GM21526 (cell line): ENCODE results near the gene PPAT.

Experiments
- ATAC-seq: cut with Tn5 transposase; IDR thresholded peaks from one replicate; pipeline ENCODE4 v1.9.1; 2021; ENCODE audit warnings: moderate library complexity; ENCODE audit not compliant: unreplicated experiment, low FRiP score

Gene PPAT

DNA sequence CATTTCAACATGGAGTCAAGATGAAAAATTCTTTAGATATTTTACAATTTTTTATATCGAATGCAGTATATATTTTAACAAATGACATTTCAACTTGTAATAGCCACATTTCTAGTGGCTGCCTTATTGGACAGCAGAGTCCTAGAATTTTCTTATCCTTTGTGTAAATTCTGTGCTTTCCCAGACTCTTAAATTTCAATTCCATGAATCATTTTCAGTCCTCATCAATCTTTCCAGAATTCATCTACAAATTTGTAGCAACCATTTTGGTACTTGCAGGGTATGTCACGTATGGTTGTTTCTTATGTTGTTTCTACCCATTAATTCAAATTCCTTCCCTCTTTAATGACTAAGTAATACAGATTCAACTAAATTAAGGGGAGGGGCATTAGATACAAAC, 3.4 kb upstream of the PPAT start:
- no peak for ATAC-seq

DNA sequence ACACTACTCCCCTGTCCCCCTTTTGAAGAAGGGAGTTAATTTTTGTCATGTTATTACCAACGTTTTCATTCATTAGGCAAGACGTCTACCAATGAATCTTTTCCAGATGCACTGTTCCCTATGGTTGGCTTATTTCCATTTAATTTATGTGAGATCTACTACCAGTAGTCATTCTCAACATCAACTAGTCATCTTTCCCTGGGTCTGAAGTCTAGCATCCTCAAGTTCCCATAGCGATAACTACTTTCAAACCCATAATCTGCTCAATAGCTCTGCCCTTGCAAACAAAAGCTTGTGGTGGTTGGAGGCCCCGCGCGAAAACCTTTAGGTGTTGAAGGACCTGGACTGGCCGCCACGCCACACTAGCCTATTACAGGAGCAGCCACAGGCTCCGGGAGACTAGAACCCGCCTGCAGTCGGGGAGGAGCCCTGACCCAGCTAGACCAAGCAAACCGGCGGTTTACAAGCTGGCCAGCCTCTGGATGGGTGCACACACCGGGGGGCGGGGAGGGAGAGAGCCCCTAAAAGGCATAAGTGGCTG, 746 bp downstream of the PPAT start:
- peak; percentile 14 for ATAC-seq

DNA sequence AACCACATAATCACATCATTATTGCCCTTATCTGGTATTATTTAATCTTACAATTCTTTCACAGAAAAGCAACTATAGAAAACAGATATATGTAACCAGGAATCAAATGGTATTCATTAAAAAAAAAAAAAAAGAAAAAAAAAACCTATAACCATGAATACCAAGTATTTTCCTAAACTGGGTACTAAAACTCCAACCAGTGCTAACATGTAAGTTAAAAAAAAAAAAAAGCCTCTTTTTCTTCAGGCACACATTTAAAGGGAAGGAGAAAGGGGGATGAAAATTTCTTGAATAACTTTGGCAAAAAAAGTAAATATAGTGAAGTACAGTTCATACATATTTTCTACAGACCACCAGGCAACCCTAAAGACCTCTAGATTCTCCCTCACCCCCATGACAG, 2.1 kb downstream of the PPAT start:
- ATAC-seq = no peak

DNA sequence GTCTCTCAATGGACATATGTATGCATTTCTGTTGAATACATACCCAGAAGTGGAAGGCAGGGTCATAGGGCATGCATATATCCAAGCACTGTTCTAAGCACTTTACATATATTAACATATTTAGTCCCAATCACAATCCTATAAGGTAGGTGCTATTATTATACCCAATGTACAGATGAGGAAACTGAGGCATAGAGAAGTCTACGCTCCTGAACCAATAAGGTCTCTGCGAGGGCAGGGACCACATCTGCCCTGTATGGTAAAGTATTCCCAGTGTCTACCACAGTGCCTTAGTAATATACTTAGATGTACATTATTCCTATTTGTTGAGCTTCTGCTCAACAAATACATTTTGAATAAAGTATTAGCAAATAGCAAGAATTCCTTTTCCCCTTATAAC, 5.2 kb downstream of the PPAT start:
- no peak for ATAC-seq

DNA sequence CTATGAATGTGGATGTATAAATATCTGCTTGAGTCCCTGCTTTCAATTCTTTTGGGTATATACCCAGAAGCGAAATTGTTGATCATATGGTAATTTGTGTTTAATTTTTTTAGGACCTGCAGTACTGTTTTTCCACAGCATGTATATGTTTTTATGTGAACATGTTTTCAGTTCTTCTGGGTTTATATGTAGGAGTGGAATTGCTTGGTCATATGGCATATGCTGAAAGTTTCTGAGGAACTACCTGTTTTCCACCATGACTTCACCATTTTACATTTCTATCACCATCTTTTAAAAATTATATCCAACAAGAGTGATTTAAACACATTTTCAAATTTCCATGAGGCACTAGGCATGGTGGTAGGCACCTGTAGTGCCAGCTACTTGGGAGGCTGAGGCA, 8.2 kb downstream of the PPAT start:
- ATAC-seq = no peak

DNA sequence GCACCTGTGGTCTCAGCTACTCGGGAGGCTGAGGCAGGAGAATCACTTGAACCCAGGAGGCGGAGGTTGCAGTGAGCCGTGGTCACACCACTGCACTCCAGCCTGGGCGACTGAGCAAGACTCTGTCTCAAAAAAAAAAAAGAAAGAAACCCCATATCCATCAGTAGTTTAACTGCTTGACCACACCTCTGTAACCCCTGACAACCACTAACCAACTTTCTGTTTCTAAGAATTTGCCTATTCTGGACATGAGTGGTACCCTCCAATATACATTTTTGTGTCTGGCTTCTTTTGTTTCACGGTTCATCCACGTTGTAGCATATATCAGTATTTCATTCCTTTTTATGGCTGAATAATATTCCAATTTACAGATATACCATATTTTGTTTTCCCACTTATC, 9.1 kb downstream of the PPAT start:
- ATAC-seq = peak; percentile 65

DNA sequence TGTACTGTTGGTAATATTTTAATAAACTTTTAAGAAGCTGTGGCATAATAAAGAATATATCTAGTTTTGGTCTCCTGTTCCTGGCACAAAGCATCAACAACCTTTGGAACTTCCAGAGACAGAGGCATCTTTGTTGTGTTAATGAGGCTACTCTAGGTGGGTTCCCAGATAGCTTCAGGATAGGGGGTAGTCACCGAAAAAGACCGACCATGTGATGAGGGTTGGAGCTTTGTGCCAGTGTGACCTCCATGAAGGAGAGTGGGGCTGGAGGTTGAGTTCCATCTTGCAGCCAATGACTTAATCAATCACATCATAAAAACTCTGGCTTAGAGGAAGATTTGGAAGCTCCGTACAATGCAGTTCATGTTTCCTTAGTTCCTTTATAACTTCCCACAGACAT, 9.9 kb downstream of the PPAT start:
- no peak for ATAC-seq

DNA sequence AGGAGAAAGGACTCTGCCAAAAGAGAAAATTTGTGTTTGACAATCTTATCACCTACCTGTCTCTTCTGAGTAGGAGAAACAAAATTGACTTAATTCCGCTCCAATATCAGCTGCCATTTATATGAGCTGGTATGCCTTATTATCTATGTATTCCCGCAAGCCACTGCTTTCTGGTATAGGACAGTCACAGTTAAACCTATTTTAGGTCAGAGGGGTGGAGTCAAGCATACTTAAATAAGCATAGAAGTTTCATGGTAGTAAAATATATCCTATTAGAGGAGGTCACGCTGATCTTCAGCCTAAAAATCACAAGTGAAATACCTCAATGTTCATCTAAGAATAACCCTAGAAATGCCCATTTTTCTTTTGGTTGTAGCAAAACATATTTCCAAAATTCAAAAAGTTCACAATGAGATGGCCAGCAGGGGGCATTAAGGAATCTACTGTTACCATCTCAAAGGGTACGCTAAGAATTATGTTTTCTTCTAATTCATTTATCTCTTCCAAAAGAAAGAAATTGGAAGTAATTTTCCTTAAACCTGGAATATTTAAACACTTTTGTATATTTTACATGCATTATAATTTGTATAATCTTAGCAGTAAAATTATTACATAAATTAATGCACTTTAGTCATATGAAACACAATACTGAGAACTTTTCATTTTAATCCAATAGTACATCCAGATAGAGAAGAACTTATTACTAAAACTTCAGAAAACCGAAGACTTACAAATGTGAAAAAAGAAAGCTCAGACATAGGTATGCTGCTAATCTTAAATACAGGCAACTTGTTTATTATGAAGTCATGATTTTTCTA, 10.5 kb downstream of the PPAT start:
- no peak for ATAC-seq

DNA sequence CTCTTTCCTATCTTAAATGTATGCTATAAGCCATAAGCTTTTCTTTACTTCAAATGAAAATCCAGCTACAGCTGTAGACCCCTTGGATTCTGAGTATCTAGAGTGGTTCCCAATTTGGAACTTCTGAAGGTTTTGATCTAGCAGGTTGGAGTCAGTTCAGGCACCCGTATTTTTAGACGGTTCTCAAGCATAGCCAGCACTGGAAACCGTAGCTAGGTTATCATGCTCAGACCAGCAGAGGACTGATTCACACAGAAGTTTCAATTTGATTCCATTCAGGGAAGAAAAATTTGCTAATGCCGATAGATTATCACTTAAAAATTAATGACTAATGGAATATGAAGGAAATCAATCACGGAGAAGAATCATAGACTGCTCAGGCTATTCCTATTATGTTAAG, 11.2 kb downstream of the PPAT start:
- no peak for ATAC-seq

DNA sequence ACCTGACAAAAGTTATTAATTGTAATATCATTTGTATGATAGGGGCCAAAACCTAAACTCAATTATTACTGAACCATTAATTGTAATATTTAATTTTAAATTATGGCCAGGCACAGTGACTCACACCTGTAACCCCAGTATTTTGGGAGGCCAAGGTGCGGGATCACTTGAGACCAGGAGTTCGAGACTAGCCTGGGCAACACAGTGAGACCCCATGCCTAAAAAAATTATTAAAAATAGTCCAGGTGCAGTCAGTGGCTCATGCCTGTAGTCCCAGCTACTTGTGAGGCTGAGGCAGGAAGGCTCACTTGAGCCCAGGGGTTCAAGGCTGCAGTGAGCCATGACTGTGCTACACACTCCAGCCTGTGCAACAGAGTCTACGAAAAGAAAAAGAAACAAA, 18.0 kb downstream of the PPAT start:
- no peak for ATAC-seq

DNA sequence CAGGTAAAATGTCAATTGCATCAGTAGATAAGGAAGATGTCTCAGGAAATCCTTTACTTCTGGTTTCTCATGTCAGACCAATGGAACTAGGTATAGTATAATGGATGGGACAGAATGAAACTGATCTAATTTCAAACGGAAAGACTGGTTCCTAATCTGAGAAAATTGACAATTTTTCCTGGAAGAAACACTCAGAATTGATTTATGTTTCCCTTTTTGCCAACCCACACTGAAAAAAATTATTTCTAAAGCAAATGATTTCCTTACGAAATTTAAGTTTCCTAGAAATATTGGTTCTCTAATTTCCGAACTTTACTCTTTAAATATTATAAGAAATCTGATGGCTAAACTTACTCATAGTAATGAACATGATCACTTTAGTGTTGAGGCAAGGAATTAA, 19.1 kb downstream of the PPAT start:
- ATAC-seq = no peak

DNA sequence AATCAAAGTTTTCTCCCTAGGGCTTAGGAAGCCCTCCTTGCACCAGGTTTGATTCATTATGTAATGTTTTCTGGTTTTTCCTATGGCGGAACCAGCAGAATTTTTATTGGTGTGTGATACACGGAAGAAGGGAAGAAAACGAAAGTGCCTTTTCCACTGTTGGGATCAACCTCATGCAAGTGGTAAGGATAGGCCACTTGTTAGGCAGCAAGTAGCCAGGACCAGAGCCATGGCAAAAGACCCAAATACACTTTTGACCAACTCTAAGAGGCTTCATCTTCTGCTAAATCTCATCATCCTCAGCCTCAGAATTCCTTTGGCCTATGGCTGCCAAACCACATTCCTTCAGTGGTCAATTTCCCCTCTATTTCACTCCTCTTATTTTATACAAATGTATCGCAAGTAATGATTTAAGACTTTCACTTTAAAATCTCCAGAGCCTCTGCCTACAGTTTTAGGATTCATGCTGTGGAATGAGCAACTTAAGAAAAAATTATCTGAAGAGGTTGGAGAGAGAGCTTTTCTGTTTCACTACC, 21.2 kb downstream of the PPAT start:
- ATAC-seq = no peak

DNA sequence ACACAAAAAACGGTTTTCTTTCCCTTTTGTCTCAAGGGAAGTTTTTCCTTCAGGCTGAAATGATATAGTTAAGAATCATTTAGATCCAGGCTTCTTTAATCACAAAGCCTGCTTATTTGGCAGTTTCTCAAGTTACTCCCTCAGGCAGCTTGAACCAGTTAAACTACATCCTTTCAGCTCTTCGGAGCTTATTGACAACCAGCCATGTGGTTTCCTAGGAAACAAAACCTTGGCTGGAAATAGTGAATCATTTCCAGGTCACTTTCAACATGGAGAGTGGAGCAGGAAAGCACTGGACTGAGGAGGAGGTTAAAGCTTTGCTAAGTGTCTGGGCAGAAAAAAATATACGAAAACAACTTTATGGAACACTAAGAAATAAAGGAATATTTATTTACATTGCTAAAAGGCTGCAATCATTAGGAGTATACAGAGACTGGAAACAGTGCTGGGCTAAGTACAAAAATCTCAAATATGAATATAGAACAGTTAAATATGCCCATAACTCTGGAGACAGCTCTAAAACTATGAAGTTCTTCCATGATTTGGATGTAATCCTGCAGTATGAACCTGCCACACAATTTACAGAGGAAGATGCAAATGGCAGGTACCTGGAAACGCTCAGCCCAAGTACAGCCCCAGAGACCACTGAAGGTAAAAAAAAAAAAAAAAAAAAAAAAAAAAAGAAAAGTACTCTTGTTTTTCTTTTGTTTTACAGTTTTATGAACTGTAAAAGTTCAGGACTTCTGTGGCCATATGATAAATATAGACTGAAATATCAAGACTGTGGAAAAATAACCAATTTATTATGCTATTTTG, 25.0 kb downstream of the PPAT start:
- no peak for ATAC-seq

DNA sequence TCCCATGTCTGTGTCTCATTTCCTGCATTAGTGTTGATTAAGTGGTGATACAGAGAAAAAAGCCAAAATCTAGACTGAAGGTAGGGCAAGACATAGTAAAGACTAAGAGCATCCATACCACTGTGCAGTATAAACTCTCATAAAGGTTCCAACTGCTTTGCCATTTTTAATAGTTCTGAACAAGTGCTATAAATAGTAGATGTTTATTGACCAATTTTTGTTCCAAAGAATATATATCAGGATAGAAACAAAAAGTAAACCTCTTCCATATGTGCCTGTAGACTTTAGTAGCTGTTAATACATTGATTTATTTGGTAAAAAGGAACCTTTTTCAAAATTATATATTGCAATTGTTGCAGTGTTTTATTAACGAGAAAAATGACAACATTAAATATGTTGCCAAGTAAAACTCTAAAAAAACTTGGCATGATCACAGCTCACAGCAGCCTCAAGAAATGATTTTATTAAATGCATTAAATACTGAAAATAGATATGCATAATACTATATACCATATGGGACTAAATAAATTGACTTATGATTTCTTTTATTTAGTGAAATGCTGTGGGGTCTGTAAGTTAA, 25.8 kb downstream of the PPAT start:
- no peak for ATAC-seq

DNA sequence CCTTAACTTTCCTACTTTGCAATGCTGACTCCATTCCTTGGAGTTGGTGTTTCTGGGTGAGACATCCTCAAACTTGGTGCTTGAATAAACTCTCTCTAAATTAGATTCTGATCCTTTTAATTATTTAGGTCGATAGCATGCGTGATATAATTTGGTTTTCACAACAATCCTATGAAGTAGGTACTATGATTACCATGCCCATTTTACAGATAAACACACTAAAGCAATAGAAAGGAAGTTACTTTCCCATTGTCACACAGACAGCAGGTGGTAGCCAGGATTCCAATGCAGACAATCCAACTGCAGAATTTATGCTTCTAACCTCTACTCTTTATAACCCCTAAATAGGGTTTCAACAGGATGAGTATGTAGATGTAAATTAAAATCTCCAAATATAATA, 26.4 kb downstream of the PPAT start:
- no peak for ATAC-seq

DNA sequence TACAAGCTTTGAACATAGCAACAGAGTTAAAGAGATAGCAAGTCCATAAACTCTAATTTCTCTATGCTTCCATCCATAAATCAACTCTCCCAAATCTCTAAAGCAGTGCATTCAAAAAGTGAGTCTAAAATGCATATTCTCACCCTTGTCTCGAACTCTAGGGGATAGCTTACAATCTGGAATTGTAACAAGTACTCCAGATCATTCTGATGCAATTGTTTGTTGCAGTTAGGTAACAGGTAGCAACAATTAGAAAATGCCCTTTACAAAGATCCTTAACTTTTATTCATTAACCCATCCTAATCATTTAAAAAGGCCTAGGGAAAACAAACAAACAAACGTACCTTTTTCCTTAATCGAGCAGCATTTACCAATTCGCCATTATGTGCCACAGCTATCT, 29.3 kb downstream of the PPAT start:
- ATAC-seq = no peak

DNA sequence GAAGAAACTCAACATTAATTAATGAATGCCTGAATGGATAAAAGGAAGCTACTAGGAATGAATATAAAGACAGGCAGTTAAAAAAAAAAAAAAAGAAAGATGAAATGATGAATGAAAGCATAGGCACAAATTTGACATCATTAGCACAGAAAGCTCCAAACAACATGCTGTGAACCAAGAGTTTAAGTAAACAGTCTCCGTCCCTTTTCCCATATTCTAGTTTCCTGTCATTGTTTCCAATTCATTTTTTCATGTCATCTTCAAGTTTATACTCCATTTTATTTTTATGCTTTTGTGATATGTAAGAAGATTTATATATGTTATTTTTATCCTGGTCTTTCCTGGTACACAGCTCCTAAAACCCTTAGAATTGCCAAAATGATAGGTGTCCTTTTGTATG, 30.4 kb downstream of the PPAT start:
- no peak for ATAC-seq

DNA sequence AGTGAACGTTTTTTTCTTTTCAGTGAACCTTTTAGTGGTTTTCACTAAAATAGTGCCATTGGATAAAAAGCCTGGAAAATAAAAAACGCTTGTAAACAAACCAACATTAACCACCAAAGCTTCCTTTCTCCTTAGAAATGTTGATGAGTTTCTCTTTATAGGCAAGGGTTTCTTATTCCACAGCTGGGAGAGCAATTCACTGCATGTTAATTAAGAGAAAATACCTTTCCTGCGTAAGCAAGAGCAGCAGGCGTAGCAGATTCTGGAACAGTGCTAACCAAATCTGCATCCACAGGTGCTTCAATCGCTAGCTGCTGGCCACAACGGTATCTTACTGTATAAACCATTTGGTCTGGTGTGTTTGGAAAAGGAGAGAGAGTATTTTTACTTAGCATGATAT, 34.9 kb downstream of the PPAT start:
- ATAC-seq = no peak

DNA sequence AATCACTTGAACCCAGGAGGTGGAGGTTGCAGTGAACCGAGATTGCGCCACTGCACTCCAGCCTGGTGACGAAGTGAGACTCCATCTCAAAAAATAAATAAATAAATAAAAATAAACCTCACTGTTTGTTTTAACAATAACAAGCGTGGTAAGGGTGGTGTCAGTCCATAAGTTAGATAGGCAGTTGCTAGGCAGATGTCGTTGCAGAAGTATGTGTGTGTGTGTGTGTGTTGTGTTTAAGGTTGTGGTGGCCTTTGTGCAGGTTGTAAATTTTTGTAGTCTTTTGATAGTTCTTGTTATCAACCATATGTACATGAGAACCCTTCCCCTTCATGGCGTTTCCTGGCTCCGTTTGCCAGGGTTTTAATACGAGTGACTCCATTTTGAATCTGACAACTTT, 44.1 kb downstream of the PPAT start:
- no peak for ATAC-seq

DNA sequence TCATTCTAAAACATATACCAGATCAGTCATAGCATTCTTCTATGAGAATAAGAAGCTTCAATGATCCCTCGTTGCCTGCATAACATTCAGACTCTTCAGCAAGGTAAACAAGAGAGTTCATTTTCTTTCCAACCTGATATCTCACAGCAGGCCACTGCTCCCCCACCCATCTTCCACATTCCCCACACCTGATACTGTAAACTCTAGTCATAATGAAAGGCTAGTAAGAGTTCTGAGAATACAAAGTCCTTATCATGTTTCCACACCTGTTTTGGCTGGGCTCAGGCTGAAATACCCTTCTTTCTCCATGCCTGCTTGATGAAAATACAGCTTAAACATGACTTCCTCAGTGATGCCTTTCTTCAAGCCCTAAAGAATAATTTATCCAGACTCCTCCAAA, 45.9 kb downstream of the PPAT start:
- no peak for ATAC-seq

DNA sequence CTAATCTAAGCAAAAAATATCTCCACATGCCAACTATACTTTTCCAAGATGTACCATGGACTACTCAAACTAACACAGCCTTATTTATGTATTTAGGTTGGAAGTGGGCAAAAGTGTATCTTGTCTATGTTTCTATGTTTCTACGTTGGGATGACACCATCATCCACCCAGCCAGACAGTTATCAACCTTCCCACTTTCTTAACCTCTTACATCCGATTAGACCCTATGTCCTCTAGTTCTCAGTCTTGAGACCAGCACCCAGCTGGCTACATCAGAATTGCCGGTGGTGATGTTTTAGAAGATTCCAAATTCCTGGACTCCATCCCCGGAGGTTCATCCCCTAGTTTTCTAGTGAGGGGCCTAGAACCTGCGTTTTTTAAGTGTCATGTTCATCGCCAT, 47.1 kb downstream of the PPAT start:
- no peak for ATAC-seq
